Erythroblast (primary cell): ENCODE measurements around the gene SMARCAL1.

Experiments
- GATA1 ChIP-seq: IDR thresholded peaks from 2 replicates; pipeline ENCODE4 v1.6.1; 2011; ENCODE audit warnings: low read depth, mild to moderate bottlenecking, control low read depth, low read length, moderate library complexity
- POLR2A ChIP-seq: IDR thresholded peaks from 2 replicates; pipeline ENCODE4 v1.6.1; 2011; ENCODE audit warnings: mild to moderate bottlenecking, low read length

DNA sequence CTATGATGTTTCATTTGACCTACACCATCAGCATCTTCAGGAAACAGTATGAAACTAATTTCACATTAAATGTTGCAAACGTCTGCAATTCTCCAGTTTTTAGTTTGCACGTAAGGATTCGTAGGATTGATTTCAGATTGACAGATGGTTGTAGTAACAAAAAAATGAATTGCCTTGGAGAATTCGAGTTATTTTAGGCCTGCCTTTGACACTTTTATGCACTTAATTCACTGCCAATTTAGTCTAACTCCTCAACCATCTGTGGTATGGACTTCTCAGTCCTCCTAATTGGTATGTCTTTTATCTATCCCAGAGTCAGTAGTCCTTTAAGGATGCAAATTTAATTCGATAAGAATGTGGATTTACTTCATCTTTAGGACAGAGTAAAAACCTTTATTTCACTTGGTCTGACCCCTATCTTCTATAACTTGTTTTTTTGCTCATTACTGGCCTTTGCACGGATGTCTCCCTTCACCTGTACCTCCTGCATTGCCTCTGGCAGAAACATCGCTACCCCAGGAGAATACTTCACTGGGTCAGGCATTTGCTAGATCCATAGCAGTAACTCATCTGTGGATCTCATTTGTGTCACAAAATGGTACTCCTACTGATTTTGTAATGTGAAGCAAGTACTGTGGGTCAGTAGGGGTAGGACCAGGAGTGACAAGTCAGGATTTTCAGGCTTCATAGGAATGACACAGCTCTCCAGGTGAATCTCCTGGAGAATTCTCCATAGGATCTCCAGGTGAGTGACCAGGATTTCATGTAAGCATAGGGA is 90.3 kb downstream of the SMARCAL1 start:
- TF ChIP-seq POLR2A (no peak), GATA1 (no peak)
